Activated T-helper 17 cell treated with anti-CD3 and anti-CD28 coated beads, Interleukin-2, amount 50 U/mL, for 72 hours (primary cell): Measurements from ENCODE around the gene PSORS1C1. TPM values are rescaled to one million over a fixed set of nuclear protein-coding genes. Genes with fewer than 3 reads are reported as not detected.
A peak's percentile ranks its signal among the peaks of the same experiment; 100 is the strongest.
"Not testable (repeated sequence)": the region's sequence is repeated elsewhere in the genome, so short reads cannot be mapped to it uniquely, and the experiment has no call there.

Experiments used
- ATAC-seq: fragments of 150-1000 bp; cut with Tn5 transposase; replicated peaks from 2 replicates; pipeline ENCODE4 v1.10.0; 2021; ENCODE audit warnings: mild to moderate bottlenecking, moderate library complexity
- H3K27ac Mint-ChIP-seq: one replicate; pipeline ENCODE4 v1.8.0; 2022; ENCODE audit warnings: mixed read lengths
- H3K27me3 Mint-ChIP-seq: one replicate; pipeline ENCODE4 v1.8.0; 2022; ENCODE audit warnings: mixed read lengths
- H3K36me3 Mint-ChIP-seq: one replicate; pipeline ENCODE4 v1.8.0; 2022; ENCODE audit warnings: low read depth, mild to moderate bottlenecking, mixed read lengths
- H3K4me1 Mint-ChIP-seq: one replicate; pipeline ENCODE4 v1.8.0; 2022; ENCODE audit warnings: mixed read lengths
- H3K4me3 Mint-ChIP-seq: one replicate; pipeline ENCODE4 v1.8.0; 2022; ENCODE audit warnings: mild to moderate bottlenecking, mixed read lengths
- H3K9me3 Mint-ChIP-seq: one replicate; pipeline ENCODE4 v1.8.0; 2022; ENCODE audit warnings: mixed read lengths
- total RNA-seq, 2 donors: library from RNA; stranded (reverse); gene quantifications; one replicate each; pipeline ENCODE4 v1.2.3, GENCODE V29; 2022

The PSORS1C1 gene
- total RNA-seq, 2 donors from 2014 or later = not detected

GRCh38 chr6:31152781-31153180 is 38.2 kb downstream of the PSORS1C1 start:
- no peak overlapping the region for H3K27ac Mint-ChIP-seq

GRCh38 chr6:31154436-31154835 is 39.8 kb downstream of the PSORS1C1 start:
- Mint-ChIP-seq H3K4me3 (no peak overlapping the region), H3K9me3 (no peaks in the 10 kb centered on the region), H3K36me3 (peaks cover 81% of the 10 kb centered on the region), H3K27ac (no peak overlapping the region), H3K27me3 (no peaks in the 10 kb centered on the region), H3K4me1 (peaks cover 6% of the 10 kb centered on the region)
- no peak for ATAC-seq

More at GRCh38 chr6:31152781-31153180, 38.2 kb downstream of the PSORS1C1 start:
- H3K36me3 Mint-ChIP-seq = peaks cover 68% of the 10 kb centered on the region
- peaks cover 6% of the 10 kb centered on the region for H3K4me1 Mint-ChIP-seq
- H3K27me3 Mint-ChIP-seq = no peaks in the 10 kb centered on the region
- no peak overlapping the region for H3K4me3 Mint-ChIP-seq
- no peaks in the 10 kb centered on the region for H3K9me3 Mint-ChIP-seq
- ATAC-seq = no peak

- peaks cover 5% of the 10 kb centered on the region for H3K4me1 Mint-ChIP-seq
- no peaks in the 10 kb centered on the region for H3K9me3 Mint-ChIP-seq
- no peak overlapping the region for H3K27ac Mint-ChIP-seq
- H3K36me3 Mint-ChIP-seq = peaks cover 83% of the 10 kb centered on the region
- no peaks in the 10 kb centered on the region for H3K27me3 Mint-ChIP-seq
- peak overlapping the region; percentile 92 for H3K4me3 Mint-ChIP-seq
- no peak for ATAC-seq
Observed at GRCh38 chr6:31156641-31157040, 42.0 kb downstream of the PSORS1C1 start.

GRCh38 chr6:31157513-31158139 is 43.0 kb downstream of the PSORS1C1 start, which contains the start of gene CCHCR1:
TSS of gene CCHCR1 (minus strand) at chr6:31157802. CDS start at chr6:31157600, 202 bp downstream.
- ATAC-seq = peak; percentile 35
- Mint-ChIP-seq H3K36me3 (peaks cover 90% of the 10 kb centered on the region), H3K4me3 (peak within 1 kb of the TSS; percentile 92), H3K9me3 (no peaks in the 10 kb centered on the region), H3K4me1 (peaks cover 12% of the 10 kb centered on the region), H3K27ac (peak within 1 kb of the TSS; percentile 76), H3K27me3 (no peaks in the 10 kb centered on the region)

- Mint-ChIP-seq H3K4me1 (peaks cover 19% of the 10 kb centered on the region), H3K9me3 (no peaks in the 10 kb centered on the region), H3K36me3 (peaks cover 90% of the 10 kb centered on the region), H3K27ac (peak within 1 kb of the TSS; percentile 76), H3K27me3 (no peaks in the 10 kb centered on the region), H3K4me3 (peak within 1 kb of the TSS; percentile 92)
- ATAC-seq = peak; percentile 95
Observed at GRCh38 chr6:31158140-31158862, 43.7 kb downstream of the PSORS1C1 start, which contains the start of gene TCF19. TSS of gene TCF19 (plus strand) at chr6:31158589. CDS start at chr6:31159470, 881 bp downstream.

GRCh38 chr6:31158863-31159855 is 44.6 kb downstream of the PSORS1C1 start:
- peak; percentile 33 for ATAC-seq
- Mint-ChIP-seq H3K9me3 (no peaks in the 10 kb centered on the region), H3K36me3 (peaks cover 95% of the 10 kb centered on the region), H3K4me3 (peak overlapping the region; percentile 92), H3K27ac (peak overlapping the region; percentile 76), H3K27me3 (no peaks in the 10 kb centered on the region), H3K4me1 (peaks cover 20% of the 10 kb centered on the region)

GRCh38 chr6:31161216-31162126 is 46.9 kb downstream of the PSORS1C1 start:
- Mint-ChIP-seq H3K27ac (no peak overlapping the region), H3K4me1 (peaks cover 29% of the 10 kb centered on the region), H3K36me3 (peaks cover 73% of the 10 kb centered on the region), H3K4me3 (peak overlapping the region; percentile 92), H3K9me3 (no peaks in the 10 kb centered on the region), H3K27me3 (no peaks in the 10 kb centered on the region)
- ATAC-seq = no peak

- Mint-ChIP-seq H3K9me3 (no peaks in the 10 kb centered on the region), H3K27ac (no peak overlapping the region), H3K4me1 (peaks cover 29% of the 10 kb centered on the region), H3K4me3 (peak overlapping the region; percentile 3), H3K36me3 (peaks cover 64% of the 10 kb centered on the region), H3K27me3 (no peaks in the 10 kb centered on the region)
- ATAC-seq = no peak
Observed at GRCh38 chr6:31162463-31163165, 48.0 kb downstream of the PSORS1C1 start.

GRCh38 chr6:31163922-31164321 is 49.3 kb downstream of the PSORS1C1 start:
- H3K36me3 Mint-ChIP-seq = peaks cover 50% of the 10 kb centered on the region
- peaks cover 29% of the 10 kb centered on the region for H3K4me1 Mint-ChIP-seq
- H3K4me3 Mint-ChIP-seq = peak overlapping the region; percentile 6
- H3K27ac Mint-ChIP-seq = no peak overlapping the region
- H3K9me3 Mint-ChIP-seq = no peaks in the 10 kb centered on the region
- no peaks in the 10 kb centered on the region for H3K27me3 Mint-ChIP-seq
- no peak for ATAC-seq

GRCh38 chr6:31164475-31165063 is 50.0 kb downstream of the PSORS1C1 start:
- peaks cover 44% of the 10 kb centered on the region for H3K36me3 Mint-ChIP-seq
- peaks cover 29% of the 10 kb centered on the region for H3K4me1 Mint-ChIP-seq
- not testable (repeated sequence) for H3K27me3 Mint-ChIP-seq, ATAC-seq, H3K9me3 Mint-ChIP-seq
- H3K27ac Mint-ChIP-seq = peak overlapping the region; percentile 31
- H3K4me3 Mint-ChIP-seq = peak overlapping the region; percentile 34

- Mint-ChIP-seq H3K36me3 (peaks cover 37% of the 10 kb centered on the region), H3K4me3 (peak overlapping the region; percentile 34), H3K27ac (peak overlapping the region; percentile 31), H3K4me1 (peaks cover 29% of the 10 kb centered on the region)
- not testable (repeated sequence) for H3K27me3 Mint-ChIP-seq, H3K9me3 Mint-ChIP-seq
- peak; percentile 74 for ATAC-seq
Observed at GRCh38 chr6:31165064-31165832, 50.6 kb downstream of the PSORS1C1 start.

- Mint-ChIP-seq H3K36me3 (peaks cover 30% of the 10 kb centered on the region), H3K4me1 (peaks cover 29% of the 10 kb centered on the region), H3K27ac (no peak overlapping the region), H3K4me3 (no peak overlapping the region), H3K27me3 (no peaks in the 10 kb centered on the region), H3K9me3 (no peaks in the 10 kb centered on the region)
- ATAC-seq = no peak
Observed at GRCh38 chr6:31165986-31166385, 51.4 kb downstream of the PSORS1C1 start.
